Stimulated activated CD4-positive, alpha-beta T cell treated with anti-CD3 and anti-CD28 coated beads, Interleukin-4, amount 100 ng/mL, for 48 hours (primary cell): ENCODE measurements around the gene MRM3.
"Not testable (repeated sequence)": the region's sequence is repeated elsewhere in the genome, so short reads cannot be mapped to it uniquely, and the experiment has no call there.

ENCODE experiments used
- DNase-seq, 2 donors: peaks; one replicate each; pipeline ENCODE4 v3.0.0-alpha.2; 2020; ENCODE audit warnings: low read depth in 2 of 2

MRM3 gene

DNA sequence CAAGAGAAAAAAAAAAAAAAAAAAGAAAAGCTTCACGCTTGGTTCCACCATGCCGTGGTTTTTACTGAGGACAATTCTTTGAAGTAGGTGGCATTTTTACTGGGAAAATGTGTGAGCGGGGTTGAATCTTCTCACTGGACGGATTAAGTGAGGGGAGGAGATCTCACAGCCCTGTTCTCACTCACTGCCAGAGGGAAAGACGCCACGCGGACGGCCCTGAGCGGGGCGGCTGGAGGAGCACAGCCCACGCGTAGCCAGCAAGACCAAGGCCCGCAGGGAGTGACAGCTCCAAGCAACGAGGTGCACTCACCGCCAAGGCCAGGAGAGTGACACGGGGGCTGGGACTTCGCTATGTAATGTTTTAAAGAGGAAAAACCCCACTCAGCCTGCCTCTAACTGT lies 43.1 kb downstream of the MRM3 start:
- no peak for DNase-seq

GRCh38 chr17:826778-827177 lies 44.6 kb downstream of the MRM3 start:
- DNase-seq, result no peak

- DNase-seq, result no peak
Observed at GRCh38 chr17:828761-829160, 46.6 kb downstream of the MRM3 start.

- DNase-seq, result not testable (repeated sequence)
Observed at GRCh38 chr17:829614-830013, 47.5 kb downstream of the MRM3 start.

DNA sequence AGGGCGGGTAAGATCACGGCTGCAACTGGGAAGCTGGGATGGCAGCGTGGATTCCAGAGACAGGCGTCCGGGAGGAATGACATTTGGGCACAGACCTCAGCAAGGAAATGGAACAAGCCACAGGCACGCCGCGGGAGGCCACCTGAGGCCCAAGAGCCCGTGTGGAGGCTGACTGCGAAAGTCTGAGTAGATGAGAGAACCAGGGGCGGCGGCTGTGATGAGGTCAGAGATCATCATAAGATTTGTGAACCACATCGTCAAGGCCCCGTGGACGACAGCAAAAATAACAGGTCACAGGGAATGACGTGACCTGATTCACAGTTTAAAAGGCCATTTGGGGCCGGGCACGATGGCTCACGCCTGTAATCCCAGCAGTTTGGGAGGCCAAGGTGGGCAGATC lies 48.2 kb downstream of the MRM3 start:
- DNase-seq, result no peak

DNA sequence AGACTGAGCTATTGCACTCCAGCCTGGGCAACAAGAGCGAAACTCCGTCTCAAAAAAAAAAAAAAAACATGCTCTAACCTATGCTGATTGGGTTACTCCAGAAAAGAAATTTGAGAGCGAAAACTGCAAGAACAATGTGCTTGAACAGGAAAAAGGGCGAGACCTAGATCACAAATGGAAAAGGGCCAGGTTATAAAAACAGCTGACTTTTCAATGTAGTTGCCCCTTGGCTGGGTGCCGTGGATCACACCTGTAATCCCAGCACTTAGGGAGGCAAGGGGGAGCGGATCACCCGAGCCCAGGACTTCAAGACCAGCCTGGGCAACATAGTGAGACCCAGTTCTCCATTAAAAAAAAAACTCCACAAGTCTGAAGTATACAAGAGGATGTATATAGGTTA lies 48.8 kb downstream of the MRM3 start:
- DNase-seq, result no peak

GRCh38 chr17:834136-834535 lies 52.0 kb downstream of the MRM3 start:
- DNase-seq, result no peak

DNA sequence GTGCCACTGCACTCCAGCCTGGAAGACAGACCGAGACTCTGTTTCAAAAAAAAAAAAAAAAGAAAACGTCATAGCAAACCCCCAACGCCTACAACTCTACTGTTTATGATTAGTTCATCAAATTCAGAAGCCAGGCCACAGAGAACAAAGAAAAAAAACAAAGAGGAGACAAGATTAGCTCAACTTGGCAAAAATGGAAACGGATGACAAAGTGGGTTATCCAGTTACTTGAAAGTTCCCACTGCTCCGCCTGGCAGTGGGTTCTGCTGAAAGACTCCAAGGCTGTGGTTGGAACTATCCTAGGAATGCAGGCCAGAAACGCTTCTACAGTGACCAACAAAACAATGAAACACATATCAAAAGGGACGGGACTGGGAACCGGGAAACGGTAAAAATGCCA lies 53.1 kb downstream of the MRM3 start:
- DNase-seq, result no peak

- not testable (repeated sequence) for DNase-seq
Observed at GRCh38 chr17:835721-836120, 53.6 kb downstream of the MRM3 start.

GRCh38 chr17:836151-836550 lies 54.0 kb downstream of the MRM3 start:
- DNase-seq, result no peak

DNA sequence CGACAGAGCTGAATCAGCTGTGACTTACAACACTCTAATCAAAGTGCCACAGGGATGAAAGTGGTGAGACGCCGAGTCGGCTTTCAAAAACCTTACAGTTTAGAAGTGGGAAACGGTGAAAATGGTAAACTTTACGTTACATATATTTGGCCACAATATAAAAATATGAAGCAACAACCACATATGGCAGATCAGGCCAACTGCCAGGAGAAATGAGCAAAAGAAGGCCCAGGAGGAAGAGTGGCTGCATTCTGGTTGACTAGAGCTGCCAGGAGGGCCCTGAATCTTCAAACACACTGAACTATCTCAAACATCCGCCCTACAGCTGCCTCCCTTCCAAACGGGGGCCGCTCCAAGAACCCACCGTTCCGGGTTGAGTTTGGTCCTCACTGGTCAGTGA lies 56.3 kb downstream of the MRM3 start:
- no peak for DNase-seq

GRCh38 chr17:841313-841712 lies 59.2 kb downstream of the MRM3 start:
- DNase-seq, result no peak
